Urinary bladder (tissue), 4 donors: ENCODE measurements around the gene MMP21. TPM values are rescaled to one million over a fixed set of nuclear protein-coding genes. Genes with fewer than 3 reads are reported as not detected.

Source experiments
- DNase-seq: peaks from one replicate; pipeline ENCODE4 v3.0.0-alpha.2; 2015; ENCODE audit errors: extremely low spot score
- H3K27ac ChIP-seq: one replicate; pipeline ENCODE4 v1.5.1; 2013; ENCODE audit warnings: low read depth, mild to moderate bottlenecking, moderate library complexity
- H3K36me3 ChIP-seq: one replicate; pipeline ENCODE4 v1.6.1; 2013; ENCODE audit warnings: mild to moderate bottlenecking, moderate library complexity; ENCODE audit not compliant: insufficient read depth
- H3K4me1 ChIP-seq: one replicate; pipeline ENCODE4 v1.6.1; 2013; ENCODE audit warnings: mild to moderate bottlenecking, moderate library complexity; ENCODE audit not compliant: insufficient read depth
- H3K4me3 ChIP-seq: one replicate; pipeline ENCODE4 v1.5.1; 2013; ENCODE audit warnings: low read depth, low read length
- WGBS: extraction: QIAGEN DNeasy Blood & Tissue Kit; methylation state at CpG from one replicate; pipeline ENCODE4 v1.1.7; 2013; 5-methylcytosine and 5-hydroxymethylcytosine counted together
- polyA plus RNA-seq: library from polyadenylated mRNA; stranded (reverse); fragments of 200-250 nt; gene quantifications from one replicate; pipeline ENCODE4 v1.2.3, GENCODE V29; 2013
- total RNA-seq: library from RNA; depleted of rRNA; stranded (reverse); fragments of >200 nt; gene quantifications from one replicate; pipeline ENCODE4 v1.2.3, GENCODE V29; 2014
- donor health status: healthy with polysubstance abuse.
- donor health status: healthy.

The MMP21 gene, protein sequence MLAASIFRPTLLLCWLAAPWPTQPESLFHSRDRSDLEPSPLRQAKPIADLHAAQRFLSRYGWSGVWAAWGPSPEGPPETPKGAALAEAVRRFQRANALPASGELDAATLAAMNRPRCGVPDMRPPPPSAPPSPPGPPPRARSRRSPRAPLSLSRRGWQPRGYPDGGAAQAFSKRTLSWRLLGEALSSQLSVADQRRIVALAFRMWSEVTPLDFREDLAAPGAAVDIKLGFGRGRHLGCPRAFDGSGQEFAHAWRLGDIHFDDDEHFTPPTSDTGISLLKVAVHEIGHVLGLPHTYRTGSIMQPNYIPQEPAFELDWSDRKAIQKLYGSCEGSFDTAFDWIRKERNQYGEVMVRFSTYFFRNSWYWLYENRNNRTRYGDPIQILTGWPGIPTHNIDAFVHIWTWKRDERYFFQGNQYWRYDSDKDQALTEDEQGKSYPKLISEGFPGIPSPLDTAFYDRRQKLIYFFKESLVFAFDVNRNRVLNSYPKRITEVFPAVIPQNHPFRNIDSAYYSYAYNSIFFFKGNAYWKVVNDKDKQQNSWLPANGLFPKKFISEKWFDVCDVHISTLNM
- total RNA-seq (0.69 TPM), polyA plus RNA-seq (not detected)

DNA sequence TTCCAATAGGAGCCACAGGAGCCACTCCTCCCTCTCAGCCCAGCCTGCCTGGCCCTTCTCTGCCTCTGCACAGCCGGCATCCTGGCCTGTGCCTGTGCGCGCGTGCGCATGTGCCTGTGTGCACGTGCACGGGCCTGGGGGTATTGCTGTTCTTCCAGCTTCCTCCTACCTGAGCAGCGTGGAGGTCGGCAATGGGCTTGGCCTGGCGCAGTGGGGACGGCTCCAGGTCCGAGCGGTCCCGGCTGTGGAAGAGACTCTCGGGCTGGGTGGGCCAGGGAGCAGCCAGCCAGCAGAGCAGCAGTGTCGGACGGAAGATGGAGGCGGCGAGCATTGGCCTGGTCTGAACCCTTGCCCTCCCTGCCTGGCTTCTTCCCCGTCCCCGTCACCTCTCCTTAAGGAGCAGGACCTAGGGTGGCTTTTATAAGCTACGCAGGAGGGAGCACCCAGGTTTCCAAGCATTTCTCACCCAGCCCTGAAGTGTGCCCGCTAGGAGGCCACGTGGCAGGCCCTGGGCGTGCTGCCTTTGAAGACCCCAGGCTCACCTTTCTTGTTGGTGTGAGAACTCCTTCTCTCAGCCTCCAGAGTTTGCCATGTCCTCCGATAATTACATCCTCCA is at the start of gene MMP21:
Gene MMP21 (minus strand): TSS at position 331 of the 616 bp plus-strand sequence. CDS start 0 bp downstream, at position 331.
- no peak within 1 kb of the TSS for H3K4me3 ChIP-seq
- H3K4me1 ChIP-seq: no peaks in the 10 kb centered on the region
- H3K27ac ChIP-seq: no peak within 1 kb of the TSS
- no peaks in the 10 kb centered on the region for H3K36me3 ChIP-seq
- no peak for DNase-seq
- WGBS: 92% methylated on average over 26 of the region's 26 CpGs

GRCh38 chr10:125824736-125825135 is 49.1 kb upstream of the MMP21 start:
- H3K27ac ChIP-seq: no peak overlapping the region
- peaks cover 3% of the 10 kb centered on the region for H3K36me3 ChIP-seq
- peaks cover 2% of the 10 kb centered on the region for H3K4me1 ChIP-seq
- no peak for DNase-seq
- WGBS: 81% methylated on average over 1 of the region's 1 CpG
- H3K4me3 ChIP-seq: no peak overlapping the region

DNA sequence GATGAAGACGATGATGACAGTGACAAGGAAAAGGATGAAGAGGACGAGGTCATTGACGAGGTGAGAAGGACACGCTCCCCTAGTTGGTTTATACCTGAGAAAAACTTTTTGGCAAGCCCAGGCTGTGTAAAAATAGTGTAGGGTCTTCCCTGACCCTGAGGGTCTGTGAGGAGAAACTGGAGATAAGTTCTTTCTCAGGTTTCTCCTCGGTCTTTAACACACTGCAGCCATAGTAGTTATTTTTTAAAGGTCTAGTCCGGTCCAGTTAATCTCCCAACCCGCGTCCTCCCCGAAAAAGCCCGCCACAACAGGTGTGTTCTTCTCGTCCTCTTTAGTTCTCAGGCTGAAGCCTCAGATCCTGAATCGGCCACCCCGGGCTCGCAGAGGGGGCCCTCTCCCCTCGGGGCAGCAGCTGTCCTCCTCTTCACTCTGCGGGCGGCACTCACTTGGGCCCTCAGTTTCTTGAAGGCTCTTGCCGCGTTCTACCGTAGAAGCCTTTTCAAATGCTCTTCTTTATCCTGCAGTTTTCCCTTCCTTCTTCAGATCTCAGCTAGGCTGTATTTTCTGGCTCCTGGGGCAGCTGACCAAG is 48.1 kb upstream of the MMP21 start:
- WGBS: under 1% methylated on average over 20 of the region's 20 CpGs
- no peak for DNase-seq
- Histone ChIP-seq H3K36me3 (peaks cover 2% of the 10 kb centered on the region), H3K27ac (no peak overlapping the region), H3K4me3 (peak overlapping the region; percentile 84), H3K4me1 (peaks cover 2% of the 10 kb centered on the region)

DNA sequence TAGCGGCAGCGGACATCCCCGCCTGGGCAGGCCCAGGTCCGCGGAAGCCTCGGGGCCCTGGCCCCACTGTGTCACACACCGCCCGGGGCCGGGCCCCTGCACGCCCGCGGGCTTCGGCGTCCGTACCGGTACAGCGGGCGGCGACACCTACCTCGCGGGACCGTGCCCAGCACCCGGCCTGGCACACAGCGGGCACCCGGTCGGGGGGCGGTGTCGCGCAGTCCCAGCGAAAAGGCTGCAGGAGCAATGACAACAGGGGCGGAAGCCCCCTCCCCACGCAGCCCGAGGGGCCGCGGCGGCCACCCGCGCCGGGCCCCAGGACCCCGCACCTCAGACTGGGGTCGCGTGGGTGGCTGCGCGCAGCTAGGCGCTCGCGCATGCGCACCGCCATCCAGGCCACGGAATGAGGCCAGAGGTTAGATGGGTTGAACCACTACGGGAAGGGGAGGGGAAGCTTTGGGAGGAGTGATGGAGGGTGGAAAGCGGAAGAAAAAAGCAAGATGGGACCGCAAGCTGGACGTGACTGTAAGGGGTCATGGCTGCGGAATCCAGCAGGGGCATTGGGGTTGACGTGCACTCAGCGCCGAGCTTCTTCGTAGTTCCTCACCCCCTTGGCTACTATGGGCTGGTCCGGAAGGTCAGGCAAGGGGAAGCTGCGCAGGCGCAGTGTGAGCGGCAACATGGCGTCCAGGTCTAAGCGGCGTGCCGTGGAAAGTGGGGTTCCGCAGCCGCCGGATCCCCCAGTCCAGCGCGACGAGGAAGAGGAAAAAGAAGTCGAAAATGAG is 47.4 kb upstream of the MMP21 start, which contains the start of the genes BCCIP and UROS:
Gene BCCIP (plus strand): TSS at position 669 of the 785 bp plus-strand sequence. CDS start 12 bp downstream, at position 681.
Gene UROS (minus strand): TSS at position 381 of the 785 bp plus-strand sequence. CDS start 6,759 bp downstream, outside the sequence.
- WGBS: under 1% methylated on average over 74 of the region's 74 CpGs
- Histone ChIP-seq H3K4me1 (peaks cover 2% of the 10 kb centered on the region), H3K36me3 (peaks cover 2% of the 10 kb centered on the region), H3K4me3 (peak within 1 kb of the TSS; percentile 84), H3K27ac (peak within 1 kb of the TSS; percentile 66)
- DNase-seq: peak; percentile 85

GRCh38 chr10:125820701-125821100 is 45.1 kb upstream of the MMP21 start:
- 79% methylated on average over 1 of the region's 1 CpG for WGBS
- H3K4me1 ChIP-seq: peaks cover 2% of the 10 kb centered on the region
- DNase-seq: no peak
- peaks cover under 1% of the 10 kb centered on the region for H3K36me3 ChIP-seq
- no peak overlapping the region for H3K4me3 ChIP-seq
- no peak overlapping the region for H3K27ac ChIP-seq

GRCh38 chr10:125817337-125817946 is 41.8 kb upstream of the MMP21 start:
- H3K36me3 ChIP-seq: no peaks in the 10 kb centered on the region
- H3K27ac ChIP-seq: no peak overlapping the region
- no peak overlapping the region for H3K4me3 ChIP-seq
- WGBS: 84% methylated on average over 6 of the region's 6 CpGs
- no peak for DNase-seq
- H3K4me1 ChIP-seq: no peaks in the 10 kb centered on the region

- 87% methylated on average over 4 of the region's 4 CpGs for WGBS
- H3K36me3 ChIP-seq: no peaks in the 10 kb centered on the region
- H3K27ac ChIP-seq: no peak overlapping the region
- H3K4me1 ChIP-seq: no peaks in the 10 kb centered on the region
- DNase-seq: no peak
- no peak overlapping the region for H3K4me3 ChIP-seq
Observed at GRCh38 chr10:125816548-125816947, 40.9 kb upstream of the MMP21 start.

DNA sequence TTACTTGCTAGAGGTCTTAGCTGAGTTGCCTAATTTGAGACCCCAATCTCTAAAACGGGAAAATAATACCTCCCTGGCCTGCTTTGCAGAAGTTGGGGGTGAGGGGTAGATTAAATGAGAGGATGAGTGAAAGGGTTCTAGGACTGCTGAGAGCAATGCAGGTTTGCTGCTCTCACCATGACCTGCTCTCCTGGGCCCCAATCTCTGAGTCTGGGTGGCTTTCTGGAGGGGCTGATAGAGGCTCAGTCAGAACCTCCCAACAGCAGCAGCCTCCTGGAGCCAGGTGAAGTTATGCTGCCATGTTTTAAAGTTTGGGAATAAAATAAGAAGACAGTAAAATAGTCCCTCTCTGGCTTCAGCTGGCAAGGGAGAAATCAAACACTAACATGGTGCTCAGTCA is 40.1 kb upstream of the MMP21 start:
- H3K27ac ChIP-seq: no peak overlapping the region
- no peak for DNase-seq
- WGBS: 0% methylated on average over 1 of the region's 1 CpG
- no peaks in the 10 kb centered on the region for H3K4me1 ChIP-seq
- no peaks in the 10 kb centered on the region for H3K36me3 ChIP-seq
- no peak overlapping the region for H3K4me3 ChIP-seq

GRCh38 chr10:125812128-125812750 is 36.6 kb upstream of the MMP21 start:
- H3K4me3 ChIP-seq: no peak overlapping the region
- H3K4me1 ChIP-seq: no peaks in the 10 kb centered on the region
- no peak overlapping the region for H3K27ac ChIP-seq
- WGBS: 91% methylated on average over 1 of the region's 1 CpG
- no peaks in the 10 kb centered on the region for H3K36me3 ChIP-seq
- no peak for DNase-seq

GRCh38 chr10:125811251-125811650 is 35.6 kb upstream of the MMP21 start:
- Histone ChIP-seq H3K4me3 (no peak overlapping the region), H3K36me3 (no peaks in the 10 kb centered on the region), H3K27ac (no peak overlapping the region), H3K4me1 (no peaks in the 10 kb centered on the region)
- no peak for DNase-seq
- WGBS: 79% methylated on average over 1 of the region's 1 CpG

GRCh38 chr10:125808047-125808446 is 32.4 kb upstream of the MMP21 start:
- H3K4me1 ChIP-seq: no peaks in the 10 kb centered on the region
- H3K4me3 ChIP-seq: no peak overlapping the region
- no peak overlapping the region for H3K27ac ChIP-seq
- no peaks in the 10 kb centered on the region for H3K36me3 ChIP-seq
- DNase-seq: no peak
- 78% methylated on average over 1 of the region's 1 CpG for WGBS

- no peaks in the 10 kb centered on the region for H3K36me3 ChIP-seq
- DNase-seq: no peak
- H3K4me3 ChIP-seq: no peak overlapping the region
- no peaks in the 10 kb centered on the region for H3K4me1 ChIP-seq
- no peak overlapping the region for H3K27ac ChIP-seq
- WGBS: 95% methylated on average over 7 of the region's 7 CpGs
Observed at GRCh38 chr10:125802739-125803138, 27.1 kb upstream of the MMP21 start.
